Tibial artery (tissue), 4 donors: Measurements from ENCODE around the gene CCDC102B.

Experiments
- DNase-seq, 2 donors: peaks; one replicate each; pipeline ENCODE4 v3.0.0-alpha.2; 2019
- H3K27ac ChIP-seq, 2 donors: fragments of 200-600 bp; sonication (generic) in 1 of 2; 1 replicate in 1 of 2; 2 replicates in 1 of 2; pipeline ENCODE4 v1.5.1; 2018 to 2019; ENCODE audit warnings: mild to moderate bottlenecking in 1 of 2
- H3K27me3 ChIP-seq, 2 donors: fragments of 200-600 bp; sonication (generic) in 1 of 2; one replicate each; pipeline versions ENCODE4 v1.5.1 to v1.6.0; 2016 to 2019
- H3K36me3 ChIP-seq, 3 donors: fragments of 200-600 bp; sonication (generic) in 2 of 3; one replicate each; pipeline ENCODE4 v1.5.1; 2016 to 2019; ENCODE audit warnings: mild to moderate bottlenecking in 2 of 3
- H3K4me1 ChIP-seq, 4 donors: fragments of 200-600 bp; sonication (generic) in 2 of 4; 1 replicate in 3 of 4; 2 replicates in 1 of 4; pipeline ENCODE4 v1.5.1; 2016 to 2019
- H3K4me3 ChIP-seq, 2 donors: fragments of 200-600 bp; sonication (generic) in 1 of 2; 1 replicate in 1 of 2; 2 replicates in 1 of 2; pipeline ENCODE4 v1.5.1; 2018 to 2019; ENCODE audit warnings: mild to moderate bottlenecking in 2 of 2
- H3K9me3 ChIP-seq, 3 donors: fragments of 200-600 bp; sonication (generic) in 1 of 3; one replicate each; pipeline ENCODE4 v1.5.1; 2016 to 2019
- intact Hi-C: fragments of 100-400 bp; cut with DNase I; formaldehyde crosslinking; loops from one replicate; pipeline ENCODE4 v1.15.0; 2023; ENCODE audit warnings: low total_unique reads
- TF ChIP-seq, protein P1 (sequence below), 2 experiments: fragments of 200-600 bp in 1 of 2; fragments of 450-650 bp in 1 of 2; IDR thresholded peaks; one replicate each; pipeline ENCODE4 v1.5.1; 2017 to 2019; ENCODE audit warnings: antibody characterized with exemption in 2 of 2, mild to moderate bottlenecking in 1 of 2, moderate library complexity in 1 of 2

Gene CCDC102B

GRCh38 chr18:68854786-68855391 is 57.0 kb downstream of the CCDC102B start:
- H3K4me3 ChIP-seq, result no peak overlapping the region
- no peaks in the 10 kb centered on the region for H3K9me3 ChIP-seq
- no peak for DNase-seq
- intact Hi-C loops, result no loop called here
- no peaks in the 10 kb centered on the region for H3K27me3 ChIP-seq
- H3K4me1 ChIP-seq, result no peaks in the 10 kb centered on the region
- H3K27ac ChIP-seq, result no peak overlapping the region
- H3K36me3 ChIP-seq, result no peaks in the 10 kb centered on the region
- TF ChIP-seq, protein P1, sequence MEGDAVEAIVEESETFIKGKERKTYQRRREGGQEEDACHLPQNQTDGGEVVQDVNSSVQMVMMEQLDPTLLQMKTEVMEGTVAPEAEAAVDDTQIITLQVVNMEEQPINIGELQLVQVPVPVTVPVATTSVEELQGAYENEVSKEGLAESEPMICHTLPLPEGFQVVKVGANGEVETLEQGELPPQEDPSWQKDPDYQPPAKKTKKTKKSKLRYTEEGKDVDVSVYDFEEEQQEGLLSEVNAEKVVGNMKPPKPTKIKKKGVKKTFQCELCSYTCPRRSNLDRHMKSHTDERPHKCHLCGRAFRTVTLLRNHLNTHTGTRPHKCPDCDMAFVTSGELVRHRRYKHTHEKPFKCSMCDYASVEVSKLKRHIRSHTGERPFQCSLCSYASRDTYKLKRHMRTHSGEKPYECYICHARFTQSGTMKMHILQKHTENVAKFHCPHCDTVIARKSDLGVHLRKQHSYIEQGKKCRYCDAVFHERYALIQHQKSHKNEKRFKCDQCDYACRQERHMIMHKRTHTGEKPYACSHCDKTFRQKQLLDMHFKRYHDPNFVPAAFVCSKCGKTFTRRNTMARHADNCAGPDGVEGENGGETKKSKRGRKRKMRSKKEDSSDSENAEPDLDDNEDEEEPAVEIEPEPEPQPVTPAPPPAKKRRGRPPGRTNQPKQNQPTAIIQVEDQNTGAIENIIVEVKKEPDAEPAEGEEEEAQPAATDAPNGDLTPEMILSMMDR (IDR thresholded peaks at IDR 0.05), result no peak

- no peaks in the 10 kb centered on the region for H3K36me3 ChIP-seq
- H3K9me3 ChIP-seq, result no peaks in the 10 kb centered on the region
- intact Hi-C loops, result no loop called here
- H3K4me3 ChIP-seq, result no peak overlapping the region
- no peak for DNase-seq
- no peaks in the 10 kb centered on the region for H3K27me3 ChIP-seq
- no peak overlapping the region for H3K27ac ChIP-seq
- H3K4me1 ChIP-seq, result no peaks in the 10 kb centered on the region
- TF ChIP-seq, protein P1 (IDR thresholded peaks at IDR 0.05), result no peak
These were observed 57.6 kb downstream of the CCDC102B start for GRCh38 chr18:68855491-68855890.

- no peak overlapping the region for H3K27ac ChIP-seq
- H3K4me3 ChIP-seq, result no peak overlapping the region
- DNase-seq, result no peak
- no peaks in the 10 kb centered on the region for H3K27me3 ChIP-seq
- TF ChIP-seq, protein P1 (IDR thresholded peaks at IDR 0.05), result no peak
- H3K4me1 ChIP-seq, result no peaks in the 10 kb centered on the region
- H3K36me3 ChIP-seq, result no peaks in the 10 kb centered on the region
- no peaks in the 10 kb centered on the region for H3K9me3 ChIP-seq
- intact Hi-C loops, result no loop called here
These were observed 63.5 kb downstream of the CCDC102B start for GRCh38 chr18:68861365-68861764.

GRCh38 chr18:68865021-68865420 is 67.1 kb downstream of the CCDC102B start:
- Histone ChIP-seq H3K4me1 (no peaks in the 10 kb centered on the region), H3K27ac (no peak overlapping the region), H3K9me3 (no peaks in the 10 kb centered on the region), H3K27me3 (no peaks in the 10 kb centered on the region), H3K36me3 (no peaks in the 10 kb centered on the region), H3K4me3 (no peak overlapping the region)
- TF ChIP-seq, protein P1 (IDR thresholded peaks at IDR 0.05), result no peak
- intact Hi-C loops, result no loop called here
- no peak for DNase-seq

GRCh38 chr18:68865503-68865902 is 67.6 kb downstream of the CCDC102B start:
- H3K9me3 ChIP-seq, result no peaks in the 10 kb centered on the region
- DNase-seq, result no peak

More at GRCh38 chr18:68865503-68865902, 67.6 kb downstream of the CCDC102B start:
- no peaks in the 10 kb centered on the region for H3K4me1 ChIP-seq
- H3K36me3 ChIP-seq, result no peaks in the 10 kb centered on the region
- H3K4me3 ChIP-seq, result no peak overlapping the region
- intact Hi-C loops, result no loop called here
- TF ChIP-seq, protein P1 (IDR thresholded peaks at IDR 0.05), result no peak
- H3K27me3 ChIP-seq, result no peaks in the 10 kb centered on the region
- no peak overlapping the region for H3K27ac ChIP-seq
